Inflammatory macrophage treated with lipopolysaccharide for 1 hour (primary cell): ENCODE results near the gene C16orf46.

Experiments
- DNase-seq, 2 donors: peaks; one replicate each; pipeline ENCODE4 v3.0.0-alpha.2; 2020 to 2022

C16orf46 gene

DNA sequence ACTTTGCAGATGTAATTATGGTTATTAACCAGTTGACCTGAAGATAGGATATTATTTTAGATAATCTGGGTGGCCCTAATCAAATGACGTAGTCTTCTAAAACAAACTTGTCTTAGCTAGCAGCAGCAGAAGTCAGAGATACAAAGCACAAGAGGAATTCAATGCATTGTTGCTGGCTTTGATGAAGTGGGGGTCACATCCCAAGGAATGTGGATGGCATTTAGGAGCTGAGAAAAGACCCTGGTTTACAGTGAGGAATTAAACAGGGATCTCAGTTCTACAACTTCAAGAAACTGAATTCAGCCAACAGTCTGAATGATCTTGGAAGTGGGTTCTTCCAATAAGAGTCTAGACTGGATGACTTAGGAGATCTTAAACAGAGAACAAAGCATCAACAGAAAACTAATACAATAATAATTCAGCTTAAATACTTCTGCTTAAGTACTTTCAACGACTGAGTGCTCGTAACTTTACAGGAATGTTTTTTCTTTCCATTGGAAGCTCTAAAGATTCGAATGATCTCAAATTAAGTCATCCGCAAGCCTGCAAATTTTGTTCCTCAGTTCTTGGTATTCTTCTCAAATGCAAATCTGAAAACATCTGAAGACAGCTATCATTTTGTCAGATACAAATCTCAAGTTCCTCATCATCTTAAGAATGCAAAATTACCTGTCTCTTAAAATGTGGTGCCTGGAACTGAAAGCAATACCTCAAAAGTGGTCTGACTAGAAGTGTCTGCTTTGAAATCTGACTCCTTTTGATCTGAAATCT lies 3.3 kb downstream of the C16orf46 start:
- no peak for DNase-seq

DNA sequence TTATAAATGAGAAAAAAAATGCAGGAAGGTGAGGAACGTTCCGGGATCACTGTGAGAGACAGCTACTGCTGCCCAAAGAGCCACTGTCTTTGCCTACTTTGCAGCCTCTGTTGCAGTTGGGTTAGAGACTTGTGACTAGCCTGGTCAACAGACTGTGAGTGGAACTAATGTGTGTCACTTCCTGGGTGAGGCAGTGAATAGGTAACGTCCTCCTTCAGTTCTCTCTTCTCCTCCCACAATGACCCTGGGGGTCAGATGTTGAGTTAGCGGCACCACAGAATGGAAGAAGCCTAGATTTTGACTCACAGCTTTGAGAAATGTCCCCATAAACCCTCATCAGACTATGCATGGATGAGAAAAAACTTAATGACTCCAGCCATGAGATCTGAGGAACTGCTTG lies 5.2 kb downstream of the C16orf46 start:
- DNase-seq, result peak; percentile 28 to 65

- no peak for DNase-seq
These were observed 6.1 kb downstream of the C16orf46 start for GRCh38 chr16:81070979-81071378.

DNA sequence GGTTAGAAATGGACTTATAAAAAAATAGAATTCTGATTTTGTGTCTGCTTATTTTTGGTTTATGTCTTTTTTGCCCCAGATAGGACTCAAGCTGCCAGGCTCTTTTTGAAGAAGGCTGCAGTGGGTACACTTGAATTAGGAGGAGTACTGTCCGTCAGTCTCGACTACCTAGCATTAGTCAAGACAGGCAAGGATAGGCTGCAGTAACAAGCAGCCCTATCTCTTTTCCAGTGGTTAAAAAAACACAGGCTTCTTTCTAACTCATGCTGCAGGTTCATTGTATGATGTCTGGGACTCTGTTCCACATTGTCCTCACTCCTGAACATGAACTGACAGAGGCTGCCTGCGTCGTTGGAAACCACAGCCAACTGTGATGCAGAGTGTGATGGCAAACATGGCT lies 8.0 kb downstream of the C16orf46 start:
- DNase-seq, result no peak

DNA sequence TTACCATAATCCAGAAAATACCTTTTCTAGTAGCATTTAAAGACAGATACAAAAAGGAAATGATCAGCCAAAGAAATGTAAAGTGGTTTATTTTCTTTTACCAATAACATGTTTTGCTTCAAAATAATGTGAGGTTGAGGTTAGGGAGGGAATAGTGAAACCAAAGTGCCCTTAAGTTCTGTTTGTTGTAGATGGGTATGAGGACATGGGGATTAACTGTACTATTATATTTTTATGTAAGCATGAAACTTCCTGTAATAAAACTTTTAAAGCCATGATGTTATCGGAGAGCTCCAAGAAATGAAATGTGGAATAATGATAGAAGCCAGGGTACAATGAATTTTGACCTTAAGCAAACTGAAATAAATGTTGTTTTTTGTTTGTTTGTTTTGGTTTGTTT lies 9.9 kb downstream of the C16orf46 start:
- DNase-seq, result no peak

- no peak for DNase-seq
These were observed 10.4 kb downstream of the C16orf46 start for GRCh38 chr16:81066681-81067080.

- DNase-seq, result no peak
These were observed 15.0 kb downstream of the C16orf46 start for GRCh38 chr16:81061871-81062608.

DNA sequence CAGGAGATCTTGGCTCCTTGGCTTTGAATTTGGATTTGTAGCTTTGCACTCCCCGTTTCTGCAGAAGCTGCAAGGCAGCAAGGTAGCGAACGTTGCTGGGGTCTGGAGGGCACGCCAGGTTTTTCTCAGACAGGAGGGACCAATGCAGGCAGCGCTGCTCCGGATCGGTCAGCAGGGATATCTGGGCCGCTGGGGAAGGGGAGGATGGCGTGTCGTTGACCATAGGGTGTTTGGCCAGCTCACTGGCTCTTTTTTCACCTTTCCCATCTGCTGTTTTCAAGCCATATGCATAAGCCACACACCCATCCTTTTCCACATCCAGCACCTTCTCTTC lies 15.8 kb downstream of the C16orf46 start:
- no peak for DNase-seq

DNA sequence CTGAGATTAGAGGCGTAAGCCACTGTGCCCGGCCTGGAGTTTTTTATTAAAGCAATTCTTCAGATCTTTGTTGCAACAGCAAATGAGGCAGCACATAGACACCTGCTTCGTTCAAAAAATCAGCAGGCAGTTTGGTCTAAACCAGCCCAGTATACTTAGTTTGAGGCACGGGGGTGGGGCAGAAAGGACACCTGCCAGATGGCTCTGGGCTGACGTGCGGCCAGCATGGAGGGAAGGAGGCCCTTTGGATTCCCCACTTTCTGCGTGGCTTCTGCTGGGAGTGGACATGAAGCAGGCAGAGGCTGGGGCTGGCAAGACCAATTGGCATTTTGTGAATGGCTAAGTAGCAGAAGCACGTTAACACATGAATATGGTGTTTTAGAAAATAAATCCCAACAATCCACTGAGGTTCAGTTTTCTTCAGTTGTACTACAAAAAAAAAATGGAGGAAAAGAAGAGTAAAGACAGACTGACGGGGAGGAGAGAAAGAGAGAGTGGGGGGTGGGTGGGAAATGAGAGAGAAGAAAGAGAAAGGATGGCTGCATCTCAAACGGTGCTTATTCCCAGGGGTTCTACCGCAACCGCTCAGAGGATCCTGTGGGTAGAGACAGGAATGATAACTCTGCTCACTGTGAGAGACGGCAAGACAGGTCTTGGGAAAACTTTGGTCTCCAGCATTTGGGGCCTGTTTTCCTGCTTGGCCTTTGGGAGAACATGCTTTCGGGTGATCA lies 16.3 kb downstream of the C16orf46 start:
- DNase-seq, result no peak

DNA sequence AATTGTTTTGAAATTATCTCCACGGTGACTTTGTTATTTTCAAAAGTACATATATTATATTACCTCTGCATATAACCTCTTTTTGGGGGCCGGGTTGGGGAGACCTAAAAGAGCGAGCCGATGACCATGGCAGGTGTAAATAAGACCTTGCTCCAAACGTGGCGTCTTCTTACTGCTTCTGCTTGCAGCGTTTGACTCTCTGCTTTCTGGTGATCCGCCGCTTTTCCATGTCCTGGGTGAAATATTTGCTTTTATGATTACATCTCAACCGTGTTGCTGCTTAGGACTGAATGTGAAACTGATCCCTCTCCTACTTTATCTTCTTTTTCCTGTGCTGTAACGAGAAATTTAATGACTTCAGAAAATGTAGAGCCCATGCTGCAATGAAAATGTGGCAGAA lies 23.3 kb downstream of the C16orf46 start:
- DNase-seq, result no peak

DNA sequence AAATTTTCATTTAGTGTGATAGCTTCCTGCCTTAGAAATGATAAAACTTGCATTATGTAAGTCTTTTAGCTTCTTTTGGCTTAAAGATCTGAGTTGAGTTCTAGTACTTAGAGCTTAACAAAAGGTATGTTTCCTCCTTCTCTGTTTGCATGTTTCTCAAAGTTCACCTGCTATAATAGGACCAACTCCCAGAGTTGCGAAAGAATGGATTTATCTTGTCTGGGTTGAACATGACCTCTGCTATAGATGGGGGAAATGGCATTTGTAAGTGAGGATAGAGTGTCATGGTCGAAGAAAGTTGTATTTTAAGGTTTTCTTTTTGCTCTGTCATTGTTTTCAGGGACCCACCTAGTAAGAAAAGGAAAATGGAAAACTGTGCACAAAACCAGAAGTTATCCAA lies 34.2 kb downstream of the C16orf46 start:
- no peak for DNase-seq

GRCh38 chr16:81041696-81042095 lies 35.3 kb downstream of the C16orf46 start:
- DNase-seq, result no peak

GRCh38 chr16:81040842-81041241 lies 36.2 kb downstream of the C16orf46 start:
- no peak for DNase-seq

- peak; percentile 17 to 32 for DNase-seq
These were observed 36.9 kb downstream of the C16orf46 start for GRCh38 chr16:81040131-81040530.

DNA sequence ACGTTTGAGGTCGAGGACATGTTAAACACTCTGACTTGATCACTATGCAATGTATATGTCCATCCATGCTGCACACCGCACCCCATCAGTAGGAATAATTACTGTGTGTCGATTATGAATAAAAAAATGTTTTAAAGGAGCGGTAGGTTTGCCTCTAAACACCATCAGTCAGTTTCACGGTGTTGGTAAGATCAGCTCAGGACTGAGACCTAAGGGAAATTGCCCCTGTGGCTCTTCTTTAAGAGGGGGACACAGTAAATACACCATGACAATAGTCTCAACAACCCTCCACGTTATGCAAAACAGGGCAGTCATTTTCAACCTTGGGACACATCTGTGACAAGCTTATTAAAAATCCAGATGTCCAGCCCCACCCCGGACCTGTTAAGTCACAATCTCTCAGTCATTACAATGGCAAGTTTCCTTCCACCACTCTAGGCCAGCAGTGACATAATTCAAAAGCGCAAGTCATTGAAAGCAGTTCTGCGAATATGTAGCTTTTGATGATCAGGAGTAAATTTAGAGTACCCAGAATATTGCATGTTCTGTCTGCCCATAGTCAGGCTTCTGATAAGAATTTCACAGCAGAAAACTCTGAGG lies 40.2 kb downstream of the C16orf46 start:
- DNase-seq, result peak; percentile 40 to 51

GRCh38 chr16:81035975-81036750 lies 40.9 kb downstream of the C16orf46 start:
- peak; percentile 8 to 26 for DNase-seq

DNA sequence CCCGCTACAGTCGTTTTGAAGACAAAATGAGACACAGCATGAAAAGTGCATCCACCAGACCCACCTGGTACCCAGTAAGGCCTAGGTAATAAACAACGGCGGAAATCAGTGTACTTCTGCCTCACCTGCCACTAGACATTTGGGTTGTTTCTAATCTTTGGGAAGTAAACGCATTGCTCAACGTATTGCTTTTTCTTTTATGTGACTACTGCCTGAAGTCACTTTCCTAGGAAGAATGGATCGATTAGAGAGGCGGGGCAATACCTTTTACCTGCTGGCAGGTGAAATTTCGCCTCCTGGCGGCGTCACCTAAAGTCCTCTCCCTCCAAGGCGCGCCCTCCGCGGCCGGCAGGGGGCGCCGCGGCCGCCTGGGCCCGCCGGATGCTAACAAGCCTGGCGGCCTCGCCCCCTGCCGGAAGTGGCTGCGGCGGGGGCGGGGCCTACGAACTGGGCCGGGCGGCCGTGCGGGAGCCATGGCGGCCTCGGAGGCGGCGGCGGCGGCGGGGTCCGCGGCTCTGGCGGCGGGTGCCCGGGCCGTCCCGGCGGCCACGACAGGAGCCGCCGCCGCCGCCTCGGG lies 41.6 kb downstream of the C16orf46 start, which contains the start of gene ATMIN:
Gene ATMIN (plus strand): TSS at position 445 of the 577 bp plus-strand sequence. CDS start 29 bp downstream, at position 474.
- peak; percentile 82 to 94 for DNase-seq

- no peak for DNase-seq
These were observed 47.0 kb downstream of the C16orf46 start for GRCh38 chr16:81029930-81030604.

- no peak for DNase-seq
These were observed 50.6 kb downstream of the C16orf46 start for GRCh38 chr16:81026429-81026828.

DNA sequence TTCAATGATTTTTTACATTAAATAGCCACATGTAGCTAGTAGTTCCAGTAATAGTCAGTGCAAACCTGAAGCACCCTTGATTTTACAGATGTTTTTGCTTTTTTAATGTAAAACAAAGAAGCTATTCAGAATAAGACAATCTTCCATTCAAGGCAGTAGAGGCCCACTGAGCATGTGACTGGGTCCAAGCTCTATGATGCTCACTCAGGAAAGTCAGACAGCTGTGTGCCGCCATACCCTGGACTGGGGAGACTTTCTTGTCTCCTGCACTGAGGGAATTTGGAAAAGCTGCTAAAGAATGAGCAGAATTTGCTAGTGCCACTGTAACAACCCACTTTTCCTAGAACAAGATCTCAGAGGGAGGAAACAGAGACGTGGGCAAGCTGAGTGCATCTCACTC lies 58.5 kb downstream of the C16orf46 start:
- DNase-seq, result no peak

GRCh38 chr16:81014672-81015071 lies 62.4 kb downstream of the C16orf46 start:
- DNase-seq, result no peak
